Inferior parietal cortex (tissue), 1 donor: ENCODE data around the gene DCTN2.

Experiments
- DNase-seq: peaks from one replicate; pipeline ENCODE4 v3.0.0-alpha.2; 2016; ENCODE audit errors: extremely low spot score

The DCTN2 gene

DNA sequence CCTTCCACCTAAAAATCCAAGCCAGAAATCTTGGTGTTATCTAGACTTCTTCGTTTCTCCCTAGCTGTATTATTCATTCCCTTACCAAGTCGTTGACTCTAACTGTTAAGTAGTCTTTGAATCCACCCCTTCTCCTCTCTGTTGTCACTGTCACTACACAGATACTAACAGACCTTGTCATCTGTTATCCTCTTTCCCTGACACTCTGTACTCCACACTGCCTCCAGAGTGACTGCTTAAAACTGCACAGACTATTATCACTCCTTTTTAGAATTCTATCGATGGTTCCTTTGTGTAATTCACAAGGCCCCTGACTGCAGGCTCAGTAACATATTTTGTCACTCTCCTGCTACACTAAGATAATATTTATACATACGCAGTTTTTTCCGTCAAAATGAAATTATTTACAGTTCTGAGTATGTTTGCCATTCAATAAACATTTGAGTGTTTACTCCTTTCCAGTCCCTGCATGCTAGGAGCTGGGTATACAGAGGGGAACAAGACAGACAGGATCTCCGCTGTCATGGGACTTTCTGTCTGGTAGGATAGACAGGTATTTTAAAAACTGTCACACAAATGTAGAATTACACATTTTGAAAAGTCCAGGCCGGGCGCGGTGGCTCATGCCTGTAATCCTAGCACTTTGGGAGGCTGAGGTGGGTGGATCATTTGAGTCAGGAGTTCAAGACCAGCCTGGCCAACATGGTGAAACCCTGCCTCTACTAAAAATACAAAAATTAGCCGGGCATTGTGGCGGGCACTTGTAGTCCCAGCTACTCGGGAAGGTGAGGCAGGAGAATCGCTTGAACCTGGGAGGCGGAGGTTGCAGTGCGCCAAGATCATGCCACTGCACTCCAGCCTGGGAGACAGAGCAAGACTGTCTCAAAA is 55.4 kb downstream of the DCTN2 start:
- no peak for DNase-seq

DNA sequence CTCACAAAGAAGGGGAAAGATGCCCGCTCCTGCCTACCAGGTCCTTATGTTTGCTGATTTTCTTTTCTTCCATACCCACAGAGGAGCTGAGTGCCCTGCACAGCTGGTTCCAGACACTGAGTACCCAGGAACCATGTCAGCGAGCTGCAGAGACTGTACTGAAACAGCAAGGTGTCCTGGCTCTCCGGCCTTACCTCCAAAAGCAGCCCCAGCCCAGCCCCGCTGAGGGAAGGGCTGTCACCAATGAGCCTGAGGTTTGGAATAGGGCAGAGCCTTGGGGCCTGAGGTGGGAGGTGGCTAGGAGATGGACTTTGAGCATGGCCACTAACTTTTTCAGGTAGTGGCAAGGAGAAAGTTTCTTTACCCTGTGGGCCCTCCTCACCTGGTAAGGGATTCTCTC is 56.9 kb downstream of the DCTN2 start:
- DNase-seq, result no peak

DNA sequence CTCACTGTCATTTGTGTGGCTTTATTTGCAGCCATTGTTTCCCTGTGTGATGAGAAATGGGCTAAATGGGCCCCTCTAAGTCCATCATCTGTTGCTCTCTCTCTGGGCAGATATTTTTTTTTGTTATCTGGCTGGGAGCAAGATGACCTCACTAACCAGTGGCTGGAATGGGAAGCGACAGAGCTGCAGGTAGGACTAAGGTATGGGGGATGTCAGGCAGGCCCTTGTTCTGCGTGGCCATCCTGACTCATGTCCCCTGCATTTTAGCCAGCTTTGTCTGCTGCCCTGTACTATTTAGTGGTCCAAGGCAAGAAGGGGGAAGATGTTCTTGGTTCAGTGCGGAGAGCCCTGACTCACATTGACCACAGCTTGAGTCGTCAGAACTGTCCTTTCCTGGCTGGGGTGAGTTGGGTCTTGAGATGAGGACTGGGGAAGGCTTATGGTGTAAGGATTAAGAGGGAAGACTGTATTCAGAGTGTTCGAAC is 57.8 kb downstream of the DCTN2 start:
- no peak for DNase-seq

DNA sequence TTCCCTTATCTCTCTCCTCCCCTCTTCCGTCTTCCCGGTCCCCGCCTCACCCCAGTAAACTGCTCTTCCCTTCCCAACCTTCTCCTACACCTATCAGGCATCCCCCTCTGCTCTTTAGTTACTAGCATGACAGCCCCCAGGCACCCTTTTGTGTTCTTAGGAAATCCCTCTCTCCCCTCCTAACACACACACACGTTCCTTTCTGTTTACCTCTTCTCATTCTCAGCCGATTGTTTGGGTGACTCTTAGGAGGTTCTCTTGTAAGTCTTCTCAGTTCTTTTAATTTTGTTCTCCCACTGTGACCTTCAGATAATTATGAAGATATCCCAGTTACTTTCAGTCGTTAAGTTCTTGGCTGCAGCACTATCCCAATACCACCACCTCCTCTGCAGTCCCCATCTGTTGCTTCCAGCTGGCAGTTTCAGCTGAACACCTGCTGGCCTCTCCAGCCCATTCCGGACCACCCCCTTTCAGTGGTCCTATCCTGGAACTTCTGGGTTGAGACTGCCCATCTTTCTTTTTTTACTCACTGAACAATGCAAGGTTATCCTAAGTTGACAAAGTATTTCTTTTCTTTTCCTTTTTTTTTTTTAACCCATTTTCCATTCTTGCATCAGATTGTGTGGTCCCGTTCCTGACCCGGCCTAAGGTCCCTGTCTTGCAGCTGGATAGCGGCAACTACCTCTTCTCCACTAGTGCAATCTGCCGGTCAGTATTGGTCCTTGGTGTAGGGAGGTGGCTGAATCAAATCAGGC is 58.4 kb downstream of the DCTN2 start:
- DNase-seq, result no peak

DNA sequence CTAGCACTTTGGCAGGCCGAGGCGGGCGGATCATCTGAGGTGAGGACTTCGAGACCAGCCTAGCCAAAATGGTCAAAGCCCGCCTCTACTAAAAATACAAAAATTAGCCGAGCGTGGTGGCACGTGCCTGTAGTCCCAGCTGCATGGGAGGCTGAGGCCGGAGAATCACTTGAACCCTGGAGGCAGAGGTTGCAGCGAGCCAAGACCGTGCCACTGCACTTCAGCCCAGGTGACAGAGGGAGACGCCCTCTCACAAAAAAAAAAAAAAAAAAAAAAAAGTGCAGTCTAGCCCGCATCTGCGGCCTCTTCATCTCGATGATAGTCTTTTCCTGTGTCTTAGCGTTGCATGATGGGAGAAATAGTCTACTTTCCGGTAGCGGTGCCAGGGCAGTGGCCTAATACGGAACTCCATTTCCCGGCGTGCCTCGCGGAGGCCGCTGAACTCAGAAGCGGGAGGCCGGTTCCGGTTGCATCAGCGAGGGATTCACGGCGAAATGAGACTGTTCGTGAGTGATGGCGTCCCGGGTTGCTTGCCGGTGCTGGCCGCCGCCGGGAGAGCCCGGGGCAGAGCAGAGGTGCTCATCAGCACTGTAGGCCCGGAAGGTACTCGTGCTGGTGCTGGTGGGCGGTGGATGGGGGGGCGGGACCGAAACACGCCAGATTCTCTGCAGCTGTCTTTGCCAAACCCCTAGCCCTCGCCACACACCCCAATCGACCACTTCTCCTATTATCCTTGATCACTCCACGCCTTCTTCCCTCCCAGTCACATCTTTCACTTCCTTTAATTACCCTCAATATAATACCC is 59.2 kb downstream of the DCTN2 start, which contains the start of gene MARS1:
TSS of gene MARS1 (plus strand) at position 472 of the 805 bp plus-strand sequence. CDS start at position 495, 23 bp downstream.
- DNase-seq, result peak; percentile 99

DNA sequence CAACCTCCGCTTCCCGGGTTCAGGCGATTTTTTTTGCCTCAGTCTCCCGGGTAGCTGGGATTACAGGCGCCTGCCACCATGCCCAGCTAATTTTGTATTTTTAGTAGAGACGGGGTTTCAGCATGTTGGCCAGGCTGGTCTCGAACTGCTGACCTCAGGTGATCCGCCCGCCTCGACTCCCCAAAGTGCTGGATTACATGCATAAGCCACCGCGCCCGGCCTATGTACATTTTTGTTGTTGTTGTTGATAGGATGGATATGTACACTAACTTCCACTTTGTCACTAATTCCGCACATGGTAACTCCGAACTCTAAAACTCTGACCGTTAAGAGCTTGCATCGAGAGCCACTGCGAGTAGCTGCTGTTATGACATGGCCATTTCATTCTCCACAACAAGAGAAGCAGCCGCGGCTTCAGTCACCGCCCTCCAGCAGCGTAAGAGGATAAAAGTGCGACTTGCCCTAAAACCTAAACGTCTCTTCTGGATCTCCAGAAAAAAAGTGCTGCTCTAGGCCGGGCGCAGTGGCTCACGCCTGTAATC is 59.9 kb downstream of the DCTN2 start:
- no peak for DNase-seq

DNA sequence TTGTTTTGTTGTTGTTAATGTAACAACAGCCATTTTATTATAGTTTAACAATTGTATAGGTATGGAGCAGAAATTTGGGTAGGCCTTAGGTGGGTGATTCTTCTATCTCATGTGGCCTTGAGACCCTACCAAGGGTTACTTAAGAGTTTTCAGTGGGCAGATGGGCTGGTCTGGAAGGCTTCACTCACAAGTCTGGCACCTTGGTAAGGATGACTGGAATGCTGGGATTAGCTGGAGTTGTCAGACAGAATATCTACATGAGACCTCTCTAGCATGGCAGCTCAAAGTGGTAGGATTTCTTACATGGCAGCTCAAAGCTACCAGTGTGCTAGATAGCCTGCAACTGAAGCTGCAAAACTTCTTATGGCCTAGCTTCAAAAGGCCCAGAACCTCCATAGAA is 61.3 kb downstream of the DCTN2 start:
- DNase-seq, result no peak

DNA sequence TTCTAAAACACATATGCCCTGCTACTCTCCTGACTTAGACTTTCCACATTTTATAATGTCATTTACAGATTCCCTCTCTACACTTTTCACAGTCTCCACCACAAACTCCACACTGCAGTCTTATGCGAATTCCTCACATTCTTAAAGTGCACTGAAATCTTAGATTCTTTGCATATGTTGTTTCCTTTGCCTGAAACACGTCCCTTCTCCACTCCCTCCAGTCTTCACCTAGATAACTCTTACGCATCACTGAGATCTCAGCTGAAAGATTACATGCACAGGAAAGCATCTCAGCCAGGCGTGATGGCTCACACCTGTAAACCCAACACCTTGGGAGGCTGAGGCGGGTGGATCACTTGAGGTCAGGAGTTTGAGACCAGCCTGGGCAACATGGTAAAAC is 63.5 kb downstream of the DCTN2 start:
- DNase-seq, result no peak

DNA sequence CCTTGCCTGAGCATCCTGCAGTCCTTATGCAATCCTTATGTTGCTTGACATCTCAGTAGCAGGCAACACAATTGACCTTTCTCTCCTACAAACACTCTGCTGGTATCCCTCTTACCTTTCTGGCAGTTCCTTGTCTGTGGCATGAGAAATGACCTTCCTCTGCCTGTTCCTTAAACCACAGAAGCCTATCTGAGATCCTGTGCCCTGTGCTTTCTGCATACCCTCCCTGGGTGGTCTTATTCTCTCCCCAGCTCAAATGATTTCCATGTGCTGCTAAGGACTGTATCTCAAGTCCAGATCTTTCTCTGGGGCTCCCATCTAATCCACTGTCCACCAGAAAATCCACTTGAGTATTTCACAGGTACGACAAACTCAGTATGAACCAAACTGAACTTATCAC is 65.3 kb downstream of the DCTN2 start:
- no peak for DNase-seq
